CD1c-positive myeloid dendritic cell (primary cell): ENCODE measurements around the gene PPP1R26.
A peak's percentile ranks its signal among the peaks of the same experiment; 100 is the strongest.
"Not testable (repeated sequence)": the region's sequence is repeated elsewhere in the genome, so short reads cannot be mapped to it uniquely, and the experiment has no call there.

ENCODE experiments used
- DNase-seq: peaks from one replicate; pipeline ENCODE4 v3.0.0-alpha.2; 2016; ENCODE audit errors: extremely low spot score

PPP1R26 gene

GRCh38 chr9:135503371-135504261 is 24.0 kb downstream of the PPP1R26 start:
- no peak for DNase-seq

- DNase-seq: peak; percentile 43
These were observed 25.0 kb downstream of the PPP1R26 start for GRCh38 chr9:135504262-135505243.

- no peak for DNase-seq
These were observed 26.0 kb downstream of the PPP1R26 start for GRCh38 chr9:135505406-135506187.

GRCh38 chr9:135506327-135507103 is 26.9 kb downstream of the PPP1R26 start:
- no peak for DNase-seq

GRCh38 chr9:135507104-135508035 is 27.8 kb downstream of the PPP1R26 start:
- no peak for DNase-seq

GRCh38 chr9:135508211-135508820 is 28.7 kb downstream of the PPP1R26 start:
- DNase-seq: no peak

- DNase-seq: no peak
These were observed 29.9 kb downstream of the PPP1R26 start for GRCh38 chr9:135509458-135509857.

- no peak for DNase-seq
These were observed 32.6 kb downstream of the PPP1R26 start for GRCh38 chr9:135512241-135512603.

- no peak for DNase-seq
These were observed 33.3 kb downstream of the PPP1R26 start for GRCh38 chr9:135512904-135513303.

- DNase-seq: no peak
These were observed 33.8 kb downstream of the PPP1R26 start for GRCh38 chr9:135513351-135513846.

GRCh38 chr9:135513906-135514305 is 34.3 kb downstream of the PPP1R26 start:
- DNase-seq: not testable (repeated sequence)

- DNase-seq: no peak
These were observed 34.9 kb downstream of the PPP1R26 start for GRCh38 chr9:135514342-135515082.

GRCh38 chr9:135515083-135515951 is 35.7 kb downstream of the PPP1R26 start:
- DNase-seq: no peak

GRCh38 chr9:135516132-135516860 is 36.7 kb downstream of the PPP1R26 start:
- DNase-seq: no peak

- DNase-seq: no peak
These were observed 37.8 kb downstream of the PPP1R26 start for GRCh38 chr9:135517407-135517822.

- DNase-seq: no peak
These were observed 39.8 kb downstream of the PPP1R26 start for GRCh38 chr9:135519179-135519971.
